ENCODE data around the gene FSTL5. TPM values are rescaled to one million over a fixed set of nuclear protein-coding genes. Genes with fewer than 3 reads are reported as not detected.
A peak's percentile ranks its signal among the peaks of the same experiment; 100 is the strongest.

FSTL5 gene
- total RNA-seq, 1 experiment from 2014 or later = 29.4 TPM

- H3K9me3 ChIP-seq (ENCODE audit: insufficient read depth, low read depth) = no peaks in the 10 kb centered on the region
- no peak overlapping the region for H2AFZ ChIP-seq
- TF ChIP-seq CTCF (conservative IDR thresholded peaks at IDR 0.05) = no peak
- no peak for TF ChIP-seq EZH2 (IDR thresholded peaks at IDR 0.05; ENCODE audit: low read depth)
- no peak overlapping the region for H3K4me2 ChIP-seq
- H3K36me3 ChIP-seq (ENCODE audit: low read depth) = no peaks in the 10 kb centered on the region
- POLR2A ChIA-PET (ENCODE audit: unreplicated experiment) = no interaction called here
- H3K4me1 ChIP-seq (replicated peaks; ENCODE audit: insufficient read depth) = no peaks in the 10 kb centered on the region
- no TSS peak for BruUV-seq (replicated peaks)
- H3K4me3 ChIP-seq = no peak overlapping the region
- H4K20me1 ChIP-seq (ENCODE audit: insufficient read depth) = no peaks in the 10 kb centered on the region
- intact Hi-C loops (cut with micrococcal nuclease; ENCODE audit: unreplicated experiment) = no loop called here
- no peaks in the 10 kb centered on the region for H3K79me2 ChIP-seq (ENCODE audit: low read depth)
- CTCF ChIA-PET = no interaction called here
- no peaks in the 10 kb centered on the region for H3K27me3 ChIP-seq (ENCODE audit: insufficient read depth, low read depth)
- DNase-seq = no peak
- H3K27ac ChIP-seq = no peak overlapping the region
- no peaks in the 10 kb centered on the region for H3F3A ChIP-seq (ENCODE audit: insufficient read depth, low read depth)
- no peaks in the 10 kb centered on the region for H3K9me2 ChIP-seq (ENCODE audit: insufficient read depth)
Observed at GRCh38 chr4:161573836-161574235, 590.0 kb downstream of the FSTL5 start.

- Histone ChIP-seq H3K9me2 (ENCODE audit: insufficient read depth) (no peaks in the 10 kb centered on the region), H3K27me3 (ENCODE audit: insufficient read depth, low read depth) (no peaks in the 10 kb centered on the region), H3K4me3 (no peak overlapping the region), H4K20me1 (ENCODE audit: insufficient read depth) (no peaks in the 10 kb centered on the region), H3K27ac (no peak overlapping the region), H3K4me2 (no peak overlapping the region), H3K36me3 (ENCODE audit: low read depth) (no peaks in the 10 kb centered on the region), H3F3A (ENCODE audit: insufficient read depth, low read depth) (no peaks in the 10 kb centered on the region), H3K9me3 (ENCODE audit: insufficient read depth, low read depth) (no peaks in the 10 kb centered on the region), H2AFZ (no peak overlapping the region), H3K79me2 (ENCODE audit: low read depth) (no peaks in the 10 kb centered on the region), H3K4me1 (replicated peaks; ENCODE audit: insufficient read depth) (no peaks in the 10 kb centered on the region)
- CTCF ChIA-PET = interaction anchor here (0.6 kb wide), 1 partner anchor 31 kb away, joined by 3 read pairs; no protein-coding TSS in a partner anchor
- intact Hi-C loops (cut with micrococcal nuclease; ENCODE audit: unreplicated experiment) = loop anchor here (10.0 kb wide), 1 partner anchor 600 kb away; the partner anchor contains the start of gene FSTL5
- TF ChIP-seq CTCF (conservative IDR thresholded peaks at IDR 0.05) = peak; percentile 45
- no peak for TF ChIP-seq EZH2 (IDR thresholded peaks at IDR 0.05; ENCODE audit: low read depth)
- POLR2A ChIA-PET (ENCODE audit: unreplicated experiment) = no interaction called here
- no TSS peak for BruUV-seq (replicated peaks)
- no peak for DNase-seq
Observed at GRCh38 chr4:161564230-161564834, 599.5 kb downstream of the FSTL5 start.

- ChIA-PET POLR2A (ENCODE audit: unreplicated experiment) (interaction anchor here (0.6 to 0.7 kb wide), 2 partner anchors 227 to 1610 kb away, joined by 6 to 8 read pairs; no protein-coding TSS in a partner anchor), CTCF (no interaction called here)
- no TSS peak for BruUV-seq (replicated peaks)
- intact Hi-C loops (cut with micrococcal nuclease; ENCODE audit: unreplicated experiment) = no loop called here
- DNase-seq = no peak
- Histone ChIP-seq H2AFZ (no peak overlapping the region), H3K27me3 (ENCODE audit: insufficient read depth, low read depth) (no peaks in the 10 kb centered on the region), H3K4me2 (no peak overlapping the region), H3F3A (ENCODE audit: insufficient read depth, low read depth) (no peaks in the 10 kb centered on the region), H3K79me2 (ENCODE audit: low read depth) (no peaks in the 10 kb centered on the region), H4K20me1 (ENCODE audit: insufficient read depth) (no peaks in the 10 kb centered on the region), H3K4me1 (replicated peaks; ENCODE audit: insufficient read depth) (no peaks in the 10 kb centered on the region), H3K9me3 (ENCODE audit: insufficient read depth, low read depth) (no peaks in the 10 kb centered on the region), H3K4me3 (no peak overlapping the region), H3K9me2 (ENCODE audit: insufficient read depth) (no peaks in the 10 kb centered on the region), H3K27ac (no peak overlapping the region), H3K36me3 (ENCODE audit: low read depth) (no peaks in the 10 kb centered on the region)
- no peak for TF ChIP-seq EZH2 (IDR thresholded peaks at IDR 0.05; ENCODE audit: low read depth)
- TF ChIP-seq CTCF (conservative IDR thresholded peaks at IDR 0.05) = no peak
Observed at GRCh38 chr4:161555689-161556660, 607.8 kb downstream of the FSTL5 start.
